Activated CD4-positive, alpha-beta T cell treated with anti-CD3 and anti-CD28 coated beads, Interleukin-2, amount 10 ng/mL, durations not matched to agents 24 days and 14 days (primary cell): ENCODE results near the gene KIF19. TPM values are rescaled to one million over a fixed set of nuclear protein-coding genes. Genes with fewer than 3 reads are reported as not detected.
A peak's percentile ranks its signal among the peaks of the same experiment; 100 is the strongest.

Experiments
- DNase-seq: peaks from one replicate; pipeline ENCODE4 v3.0.0; 2022
- H3K27ac Mint-ChIP-seq: one replicate; pipeline ENCODE4 v1.8.0; 2022; ENCODE audit warnings: mild to moderate bottlenecking, mixed read lengths
- H3K27me3 Mint-ChIP-seq: one replicate; pipeline ENCODE4 v1.8.0; 2022; ENCODE audit warnings: mixed read lengths
- H3K36me3 Mint-ChIP-seq: one replicate; pipeline ENCODE4 v1.8.0; 2022; ENCODE audit warnings: low read depth, mild to moderate bottlenecking, mixed read lengths
- H3K4me1 Mint-ChIP-seq: one replicate; pipeline ENCODE4 v1.8.0; 2021; ENCODE audit warnings: mixed read lengths
- H3K4me3 Mint-ChIP-seq: one replicate; pipeline ENCODE4 v1.8.0; 2022; ENCODE audit warnings: mild to moderate bottlenecking, moderate library complexity, mixed read lengths
- H3K9me3 Mint-ChIP-seq: one replicate; pipeline ENCODE4 v1.8.0; 2021; ENCODE audit warnings: mixed read lengths
- intact Hi-C: fragments of 100-400 bp; cut with micrococcal nuclease; formaldehyde crosslinking; loops from one replicate; pipeline ENCODE4 v1.15.1; 2023
- total RNA-seq: library from RNA; stranded (reverse); gene quantifications from 2 replicates; pipeline ENCODE4 v1.2.3, GENCODE V29; 2022

Gene KIF19
- total RNA-seq, 1 donor from 2014 or later, result 0.23 TPM

DNA sequence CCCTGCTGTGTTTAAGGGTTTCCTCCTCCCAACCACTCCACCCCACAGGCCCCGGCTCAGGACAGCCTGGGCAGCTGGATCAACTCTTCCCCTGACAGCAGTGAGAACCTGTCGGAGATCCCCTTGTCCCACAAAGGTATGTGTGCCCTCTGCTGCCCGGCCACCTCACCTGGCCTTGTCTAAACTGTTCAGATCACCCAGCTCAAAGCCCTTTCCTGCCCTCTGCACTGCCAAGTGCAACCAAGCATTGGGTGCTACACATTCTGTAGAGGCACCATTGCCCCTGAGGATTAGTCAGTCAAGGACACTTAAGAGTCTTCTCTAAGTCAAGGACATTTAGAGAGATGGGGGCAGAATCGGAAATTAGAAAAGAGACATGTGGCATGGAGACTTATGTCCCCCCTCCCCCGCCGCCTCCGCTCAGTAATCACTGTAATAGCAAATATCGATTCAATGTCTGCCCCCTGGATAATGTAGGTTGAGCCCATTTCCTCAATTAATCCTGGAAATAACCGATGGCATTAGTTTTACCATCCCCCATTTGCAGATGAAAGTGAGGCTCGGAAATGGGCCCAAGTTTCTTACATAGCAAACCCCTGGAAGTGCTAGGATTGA, 27.5 kb downstream of the KIF19 start:
- intact Hi-C loops, result loop anchor here (1.0 to 2.0 kb wide), 2 partner anchors 47 to 140 kb away; partner anchors contain the start of gene TTYH2
- H3K27me3 Mint-ChIP-seq, result peaks cover 62% of the 10 kb centered on the region
- no peak overlapping the region for H3K4me3 Mint-ChIP-seq

DNA sequence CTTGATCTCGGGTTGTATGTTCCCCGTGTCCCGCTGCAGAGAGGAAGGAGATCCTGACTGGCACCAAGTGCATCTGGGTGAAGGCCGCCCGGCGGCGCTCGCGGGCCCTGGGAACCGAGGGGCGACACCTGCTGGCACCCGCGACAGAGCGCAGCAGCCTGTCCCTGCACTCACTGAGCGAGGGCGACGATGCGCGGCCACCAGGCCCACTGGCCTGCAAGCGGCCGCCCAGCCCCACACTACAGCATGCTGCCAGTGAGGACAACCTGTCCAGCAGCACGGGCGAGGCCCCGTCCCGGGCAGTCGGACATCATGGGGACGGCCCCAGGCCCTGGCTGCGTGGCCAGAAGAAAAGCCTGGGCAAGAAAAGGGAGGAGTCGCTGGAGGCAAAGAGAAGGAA, 28.1 kb downstream of the KIF19 start:
- intact Hi-C loops, result loop anchor here (1.0 to 2.0 kb wide), 2 partner anchors 47 to 141 kb away; partner anchors contain the start of gene TTYH2
- peaks cover 2% of the 10 kb centered on the region for H3K36me3 Mint-ChIP-seq
- no peak overlapping the region for H3K27ac Mint-ChIP-seq
- peaks cover 9% of the 10 kb centered on the region for H3K4me1 Mint-ChIP-seq
- H3K4me3 Mint-ChIP-seq, result no peak overlapping the region
- peaks cover 62% of the 10 kb centered on the region for H3K27me3 Mint-ChIP-seq
- no peaks in the 10 kb centered on the region for H3K9me3 Mint-ChIP-seq
- DNase-seq, result peak; percentile 89

More for the DNA sequence above, 27.5 kb downstream of the KIF19 start:
- Mint-ChIP-seq H3K36me3 (peaks cover 1% of the 10 kb centered on the region), H3K4me1 (peaks cover 9% of the 10 kb centered on the region), H3K27ac (no peak overlapping the region), H3K9me3 (no peaks in the 10 kb centered on the region)
- no peak for DNase-seq

DNA sequence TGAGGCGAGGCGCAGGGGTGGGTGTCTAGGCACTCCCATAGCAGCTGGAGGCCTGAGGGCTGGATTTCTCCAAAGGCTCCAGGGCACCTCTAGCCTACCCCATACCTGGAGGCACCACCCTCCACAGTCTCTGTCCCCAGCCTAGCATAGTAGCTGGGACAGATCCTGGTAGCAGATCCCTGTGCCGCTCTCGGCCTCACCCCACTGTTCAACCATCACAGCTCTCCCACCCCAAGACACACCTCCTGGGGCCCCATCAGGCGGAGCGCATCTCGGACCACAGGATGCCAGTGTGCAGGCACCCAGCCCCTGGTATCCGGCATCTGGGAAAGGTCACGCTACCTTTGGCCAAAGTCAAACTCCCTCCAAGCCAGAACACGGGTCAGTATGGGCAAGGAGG, 28.5 kb downstream of the KIF19 start:
- no peak overlapping the region for H3K27ac Mint-ChIP-seq
- peaks cover 9% of the 10 kb centered on the region for H3K4me1 Mint-ChIP-seq
- no peak for DNase-seq
- peaks cover 63% of the 10 kb centered on the region for H3K27me3 Mint-ChIP-seq
- no peaks in the 10 kb centered on the region for H3K9me3 Mint-ChIP-seq
- intact Hi-C loops, result loop anchor here (1.0 to 2.0 kb wide), 2 partner anchors 48 to 141 kb away; partner anchors contain the start of gene TTYH2
- H3K4me3 Mint-ChIP-seq, result no peak overlapping the region
- peaks cover 2% of the 10 kb centered on the region for H3K36me3 Mint-ChIP-seq

DNA sequence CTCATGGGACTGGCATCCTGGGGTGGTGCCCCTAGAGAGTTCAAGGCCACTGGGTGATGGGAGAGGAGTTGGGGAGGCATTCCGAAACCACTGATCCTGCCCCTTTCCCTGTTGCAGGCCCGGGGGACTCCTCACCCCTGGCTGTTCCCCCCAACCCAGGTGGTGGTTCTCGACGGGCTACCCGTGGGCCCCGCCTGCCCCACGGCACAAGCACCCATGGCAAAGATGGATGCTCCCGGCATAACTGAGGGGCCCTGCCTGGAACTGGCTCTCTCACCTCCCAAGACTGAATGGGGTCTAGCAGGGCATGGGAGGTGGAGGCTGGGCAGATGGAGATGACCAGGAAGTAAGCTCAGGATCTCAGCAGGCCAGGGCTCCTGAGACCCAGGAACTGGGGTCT, 29.0 kb downstream of the KIF19 start:
- H3K27me3 Mint-ChIP-seq, result peaks cover 61% of the 10 kb centered on the region
- H3K9me3 Mint-ChIP-seq, result no peaks in the 10 kb centered on the region

DNA sequence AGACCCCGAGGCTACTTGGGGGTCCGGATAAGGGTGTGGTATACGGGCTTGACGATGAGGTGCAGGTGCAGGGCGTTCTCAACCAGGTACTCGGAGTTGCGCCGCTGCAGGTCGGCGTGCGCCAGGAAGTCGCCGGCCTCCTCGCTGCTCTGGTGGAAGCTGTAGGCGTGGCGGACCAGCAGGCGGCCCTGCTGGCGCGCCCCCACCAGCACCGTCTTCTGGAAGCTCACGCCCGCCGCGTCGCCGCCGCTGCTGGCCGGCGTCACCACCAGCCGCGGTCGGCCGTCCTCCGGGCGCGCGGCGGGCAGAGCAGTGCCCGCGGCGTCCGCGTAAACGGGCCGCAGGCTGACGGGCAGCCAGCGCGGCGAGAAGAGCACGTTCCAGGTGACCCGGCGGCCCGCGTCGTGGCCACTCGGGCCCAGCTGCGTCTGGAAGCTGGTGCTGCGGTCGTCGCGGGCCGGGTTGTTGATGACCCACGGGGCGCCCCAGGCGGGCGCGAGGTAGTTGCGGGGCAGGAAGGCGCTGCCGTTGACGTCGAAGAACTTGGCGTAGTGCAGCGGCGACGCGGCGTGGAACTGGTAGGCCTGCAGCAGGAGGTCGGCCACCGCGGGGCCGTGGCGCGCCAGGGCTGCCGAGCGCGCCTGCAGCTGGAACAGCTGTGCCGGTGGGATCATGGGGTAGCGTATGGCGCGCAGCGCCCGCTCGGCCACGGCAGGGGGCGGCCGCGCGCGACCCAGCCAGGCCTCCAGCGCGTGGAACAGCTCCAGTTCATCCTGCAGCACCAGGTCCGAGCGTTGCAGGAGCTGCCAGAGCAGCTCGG, 30.8 kb downstream of the KIF19 start:
- Mint-ChIP-seq H3K4me1 (peaks cover 9% of the 10 kb centered on the region), H3K4me3 (no peak overlapping the region), H3K9me3 (no peaks in the 10 kb centered on the region), H3K36me3 (peaks cover 2% of the 10 kb centered on the region), H3K27me3 (peaks cover 53% of the 10 kb centered on the region), H3K27ac (no peak overlapping the region)
- DNase-seq, result peak; percentile 69
- intact Hi-C loops, result loop anchor here (1.0 kb wide), 1 partner anchor 56 kb away; no protein-coding TSS in a partner anchor

More for the DNA sequence above, 29.0 kb downstream of the KIF19 start:
- Mint-ChIP-seq H3K36me3 (peaks cover 2% of the 10 kb centered on the region), H3K4me1 (peaks cover 9% of the 10 kb centered on the region), H3K4me3 (no peak overlapping the region), H3K27ac (no peak overlapping the region)
- intact Hi-C loops, result loop anchor here (2.0 kb wide), 1 partner anchor 48 kb away; no protein-coding TSS in a partner anchor
- DNase-seq, result no peak

DNA sequence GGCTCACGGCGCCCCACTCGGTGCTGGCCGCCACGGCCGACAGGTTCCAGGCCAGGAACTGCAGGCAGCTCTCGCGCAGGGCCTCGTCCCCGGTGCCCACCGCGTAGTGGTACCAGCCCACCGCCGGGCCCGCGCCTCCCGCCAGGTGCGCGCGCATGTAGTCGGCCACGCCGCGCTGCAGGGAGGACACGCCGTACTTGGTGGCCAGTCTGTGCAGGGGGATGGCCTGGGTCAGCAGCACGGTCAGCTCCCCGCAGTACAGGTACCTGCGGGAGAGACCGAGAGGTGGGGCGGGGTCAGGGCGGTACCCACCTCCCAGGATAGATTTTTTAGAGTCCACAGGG, 31.4 kb downstream of the KIF19 start:
- Mint-ChIP-seq H3K4me3 (no peak overlapping the region), H3K9me3 (no peaks in the 10 kb centered on the region), H3K27ac (no peak overlapping the region), H3K36me3 (peaks cover 2% of the 10 kb centered on the region), H3K4me1 (peaks cover 8% of the 10 kb centered on the region), H3K27me3 (peaks cover 49% of the 10 kb centered on the region)
- intact Hi-C loops, result no loop called here
- no peak for DNase-seq

DNA sequence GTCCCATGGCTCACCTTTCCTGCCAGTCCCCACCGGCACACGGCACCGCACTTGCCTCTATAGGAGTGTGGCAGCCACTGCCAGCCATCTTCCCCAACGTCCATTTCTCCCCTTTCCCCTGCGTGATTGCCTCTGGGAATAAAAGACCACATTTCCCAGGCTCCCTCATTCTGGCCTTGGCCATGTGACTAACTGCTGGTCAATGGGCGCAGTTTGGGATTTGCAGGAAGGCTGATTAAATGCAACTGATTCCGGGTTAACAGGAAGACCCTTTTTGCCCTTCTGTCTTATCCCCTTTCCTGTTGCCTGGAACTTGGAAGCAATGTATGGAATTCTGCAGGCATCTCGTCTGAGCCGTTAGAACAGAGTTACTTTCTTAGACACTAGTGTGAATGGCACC, 32.7 kb downstream of the KIF19 start:
- H3K4me3 Mint-ChIP-seq, result no peak overlapping the region
- peaks cover 40% of the 10 kb centered on the region for H3K27me3 Mint-ChIP-seq
- intact Hi-C loops, result no loop called here
- no peak for DNase-seq
- H3K4me1 Mint-ChIP-seq, result peaks cover 8% of the 10 kb centered on the region
- peaks cover 2% of the 10 kb centered on the region for H3K36me3 Mint-ChIP-seq
- no peak overlapping the region for H3K27ac Mint-ChIP-seq
- H3K9me3 Mint-ChIP-seq, result no peaks in the 10 kb centered on the region

DNA sequence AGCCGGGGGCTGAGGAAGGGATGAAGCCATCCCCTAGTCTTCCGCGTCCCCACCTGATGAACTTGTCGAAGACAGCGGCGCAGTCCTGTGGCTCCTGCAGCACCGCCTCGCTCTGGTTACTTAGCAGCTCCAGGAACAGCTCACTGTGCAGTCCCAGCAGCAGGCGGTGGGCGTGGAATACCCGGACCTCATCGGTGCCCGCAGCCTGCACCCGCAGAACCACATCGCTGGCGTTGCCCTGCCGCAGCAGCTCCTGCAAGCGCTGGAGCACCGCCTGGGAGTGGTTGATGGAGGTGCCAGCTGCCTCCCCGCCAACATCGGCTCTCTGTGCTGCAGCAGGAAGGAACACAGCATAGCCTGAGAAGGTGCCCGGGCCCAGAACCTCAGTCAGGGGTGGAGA, 33.9 kb downstream of the KIF19 start:
- no peak overlapping the region for H3K4me3 Mint-ChIP-seq
- intact Hi-C loops, result no loop called here
- no peak for DNase-seq

DNA sequence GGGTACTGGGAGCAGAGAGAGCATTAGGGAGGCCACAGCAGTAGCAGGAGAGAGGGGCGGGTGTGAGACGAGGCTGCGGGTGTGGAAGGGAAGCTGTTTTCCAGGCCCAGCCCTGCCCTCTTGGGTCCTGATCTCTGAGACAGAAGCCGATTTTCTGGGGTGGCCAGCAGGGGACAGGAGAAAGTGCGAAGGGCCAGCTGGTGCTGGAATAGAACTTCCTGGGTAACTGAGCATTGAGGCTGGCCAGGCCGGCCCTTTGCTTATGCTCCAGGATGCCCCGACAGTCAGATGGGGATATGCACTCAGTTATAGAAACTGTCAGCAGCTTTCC, 34.8 kb downstream of the KIF19 start:
- H3K4me1 Mint-ChIP-seq, result peaks cover 2% of the 10 kb centered on the region

More for the DNA sequence above, 33.9 kb downstream of the KIF19 start:
- Mint-ChIP-seq H3K9me3 (no peaks in the 10 kb centered on the region), H3K27me3 (peaks cover 30% of the 10 kb centered on the region), H3K27ac (no peak overlapping the region), H3K36me3 (peaks cover 2% of the 10 kb centered on the region), H3K4me1 (peaks cover 2% of the 10 kb centered on the region)

DNA sequence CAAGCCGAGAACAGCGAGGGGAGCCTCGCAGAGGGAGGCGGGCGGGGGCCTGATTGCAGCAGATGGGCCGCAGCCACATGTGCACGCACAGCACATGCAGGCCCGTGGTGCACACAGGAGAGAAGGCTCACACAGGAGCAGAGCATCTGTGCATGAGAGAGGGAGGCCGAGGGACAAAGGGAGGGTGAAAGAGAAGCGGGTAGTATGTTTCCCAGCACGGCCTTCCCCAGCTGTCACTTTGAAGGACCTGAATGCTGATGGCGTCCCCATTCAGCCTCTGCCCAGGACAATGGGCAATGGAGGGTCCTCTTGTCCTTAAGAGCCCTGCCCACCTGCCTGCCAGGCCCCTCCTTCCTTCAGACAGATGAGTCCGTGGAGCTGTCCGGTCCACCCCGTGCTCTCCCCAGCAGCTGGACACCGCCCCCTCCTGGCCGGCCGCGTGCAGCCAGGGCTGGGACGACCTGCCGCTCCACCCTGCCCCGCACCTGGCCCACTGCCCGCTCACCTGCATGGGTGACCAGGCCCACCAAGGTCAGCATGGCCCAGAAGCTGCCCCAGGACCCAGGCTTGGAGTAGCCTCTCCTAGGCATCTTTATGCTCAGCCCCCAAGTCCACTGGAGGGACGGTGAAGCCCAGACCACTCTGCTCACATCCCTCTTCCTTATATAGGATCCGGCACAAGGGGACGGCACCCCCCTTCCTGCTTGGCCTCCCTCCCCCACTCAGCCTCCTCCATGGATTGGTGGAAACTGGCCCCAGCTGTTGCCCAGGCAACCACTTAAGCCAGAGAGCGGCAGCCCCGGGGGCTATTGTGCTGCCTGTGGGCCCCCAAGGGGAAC, 35.4 kb downstream of the KIF19 start, which contains the start of gene BTBD17:
Gene BTBD17, minus strand, starts transcription at position 639 of the 839 bp plus-strand sequence. Its CDS starts 49 bp downstream, at position 590.
- intact Hi-C loops, result no loop called here
- H3K9me3 Mint-ChIP-seq, result no peaks in the 10 kb centered on the region

More for the DNA sequence above, 34.8 kb downstream of the KIF19 start:
- Mint-ChIP-seq H3K4me3 (no peak overlapping the region), H3K9me3 (no peaks in the 10 kb centered on the region), H3K27ac (no peak overlapping the region), H3K36me3 (peaks cover 2% of the 10 kb centered on the region), H3K27me3 (peaks cover 22% of the 10 kb centered on the region)
- intact Hi-C loops, result no loop called here
- no peak for DNase-seq

DNA sequence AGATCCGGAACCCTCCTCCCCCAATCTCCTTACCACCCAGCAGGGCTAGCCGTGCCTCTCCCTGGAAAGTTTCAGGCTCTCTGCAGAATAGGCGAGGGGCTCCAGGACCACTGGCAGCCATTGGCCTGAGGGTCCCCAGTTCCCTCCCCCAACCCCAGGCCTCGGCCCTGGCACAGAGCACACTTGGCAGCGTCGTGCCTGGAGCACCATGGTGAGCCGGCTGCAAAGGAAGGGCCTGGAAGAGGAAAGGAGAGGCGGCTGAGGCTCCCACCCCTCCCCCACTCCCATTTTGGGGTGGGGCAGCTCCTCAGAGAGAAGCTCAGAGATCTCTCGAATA, 36.0 kb downstream of the KIF19 start:
- H3K9me3 Mint-ChIP-seq, result no peaks in the 10 kb centered on the region
- no peak overlapping the region for H3K27ac Mint-ChIP-seq
- H3K4me3 Mint-ChIP-seq, result no peak overlapping the region
- intact Hi-C loops, result no loop called here
- H3K27me3 Mint-ChIP-seq, result peaks cover 16% of the 10 kb centered on the region
- peaks cover 2% of the 10 kb centered on the region for H3K4me1 Mint-ChIP-seq
- no peak for DNase-seq
- peaks cover 2% of the 10 kb centered on the region for H3K36me3 Mint-ChIP-seq

More for the DNA sequence above, 35.4 kb downstream of the KIF19 start, which contains the start of gene BTBD17:
- Mint-ChIP-seq H3K4me3 (no peak within 1 kb of the TSS), H3K27ac (no peak within 1 kb of the TSS), H3K36me3 (peaks cover 2% of the 10 kb centered on the region), H3K4me1 (peaks cover 2% of the 10 kb centered on the region), H3K27me3 (peaks cover 17% of the 10 kb centered on the region)
- peak; percentile 84 for DNase-seq

DNA sequence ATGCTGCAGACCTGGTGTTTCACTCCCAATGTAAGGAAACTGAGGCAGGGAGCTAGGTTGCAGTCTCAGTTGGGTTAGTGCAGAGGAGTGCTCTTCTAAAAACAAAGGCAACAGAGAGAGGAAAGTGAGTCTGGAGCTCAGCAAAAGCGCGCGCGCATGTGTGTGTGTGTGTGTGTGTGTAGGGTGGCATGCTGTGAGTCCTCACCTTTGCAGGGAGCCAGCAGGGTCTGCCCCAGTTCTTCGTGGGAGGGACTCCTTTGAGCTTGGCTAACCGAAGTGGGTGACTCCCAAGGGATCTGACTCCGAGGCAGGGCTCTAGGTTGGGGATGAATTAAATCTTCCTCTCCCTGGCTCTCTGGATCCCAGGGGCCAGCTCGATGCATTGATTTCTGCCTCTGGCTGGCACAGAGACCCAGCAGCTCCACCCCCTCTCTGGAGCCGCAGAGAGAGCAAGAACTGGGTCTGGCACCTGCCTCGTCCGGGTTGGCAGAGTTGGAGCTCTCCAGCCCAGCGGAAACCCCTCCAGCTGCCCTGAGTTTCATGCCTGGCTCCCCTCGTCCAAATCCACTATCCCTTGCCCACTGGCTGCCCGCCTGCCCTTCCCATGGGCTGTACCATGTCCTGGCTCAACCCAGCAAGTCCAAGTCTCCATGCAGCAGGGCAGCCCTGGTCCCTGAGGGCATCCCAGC, 36.9 kb downstream of the KIF19 start:
- Mint-ChIP-seq H3K9me3 (no peaks in the 10 kb centered on the region), H3K27me3 (peaks cover 15% of the 10 kb centered on the region), H3K4me1 (peaks cover under 1% of the 10 kb centered on the region), H3K36me3 (peaks cover 2% of the 10 kb centered on the region), H3K4me3 (no peak overlapping the region), H3K27ac (no peak overlapping the region)
- intact Hi-C loops, result no loop called here
- DNase-seq, result no peak

DNA sequence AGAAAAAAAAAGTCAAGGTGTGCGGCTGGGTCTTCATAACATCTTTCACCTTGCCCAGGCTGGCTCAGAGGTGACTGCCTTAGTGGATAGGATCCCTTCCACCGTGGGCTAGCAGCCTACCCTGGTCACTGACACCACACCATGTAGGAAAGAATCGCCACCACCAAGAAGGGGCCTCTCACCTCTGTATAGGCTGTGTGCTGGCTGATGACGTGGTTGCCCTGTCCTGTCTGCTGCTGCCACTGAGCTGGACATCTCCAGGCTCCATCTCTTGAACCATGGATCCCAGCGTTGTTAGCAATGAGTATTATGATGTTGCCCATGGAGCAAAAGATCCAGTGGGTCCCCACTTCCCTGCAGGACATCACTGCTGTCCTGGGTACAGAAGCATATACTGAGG, 41.2 kb downstream of the KIF19 start, which contains the start of gene GPR142:
Gene GPR142, plus strand, starts transcription at position 301 of the 400 bp plus-strand sequence. CDS start 2,035 bp downstream, outside the sequence.
- DNase-seq, result no peak
- Mint-ChIP-seq H3K4me3 (no peak within 1 kb of the TSS), H3K4me1 (peaks cover 14% of the 10 kb centered on the region), H3K36me3 (no peaks in the 10 kb centered on the region), H3K27me3 (peaks cover 8% of the 10 kb centered on the region), H3K9me3 (no peaks in the 10 kb centered on the region), H3K27ac (no peak within 1 kb of the TSS)
- intact Hi-C loops, result no loop called here
